Measurements from ENCODE around the gene CD96.

GRCh38 chr3:111691293-111691909 is 149.4 kb downstream of the CD96 start:
- peak; percentile 1 for TF ChIP-seq CTCF (IDR thresholded peaks at IDR 0.05; ENCODE audit: insufficient read depth, low read length)
- no peak for TF ChIP-seq POLR2AphosphoS5 (IDR thresholded peaks at IDR 0.05; ENCODE audit: low read depth)
- no peak for TF ChIP-seq GABPA (IDR thresholded peaks at IDR 0.05; ENCODE audit: low read depth)
- TF ChIP-seq REST (IDR thresholded peaks at IDR 0.05; ENCODE audit: insufficient replicate concordance, low read depth) = no peak
- TF ChIP-seq SPI1 (IDR thresholded peaks at IDR 0.05; ENCODE audit: borderline replicate concordance, low read depth) = no peak

Data from HL-60 (cell line).